Chondrocyte (in vitro differentiated cells): ENCODE measurements around the gene RUNX3. TPM values are rescaled to one million over a fixed set of nuclear protein-coding genes. Genes with fewer than 3 reads are reported as not detected.

Source experiments
- DNase-seq: peaks from one replicate; pipeline ENCODE4 v3.0.0; 2021; ENCODE audit warnings: mixed read lengths, low spot score
- H3K27ac Mint-ChIP-seq: one replicate; pipeline ENCODE4 v1.8.0; 2021; ENCODE audit warnings: mild to moderate bottlenecking, moderate library complexity, mixed read lengths; ENCODE audit not compliant: unreplicated experiment
- H3K27me3 Mint-ChIP-seq: 2 replicates; pipeline ENCODE4 v1.8.0; 2021; ENCODE audit warnings: low read depth, mixed read lengths
- H3K36me3 Mint-ChIP-seq: 2 replicates; pipeline ENCODE4 v1.8.0; 2021; ENCODE audit warnings: low read depth, mixed read lengths
- H3K4me1 Mint-ChIP-seq: 2 replicates; pipeline ENCODE4 v1.8.0; 2021; ENCODE audit warnings: low read depth, mild to moderate bottlenecking, mixed read lengths
- H3K4me3 Mint-ChIP-seq: one replicate; pipeline ENCODE4 v1.8.0; 2021; ENCODE audit warnings: mild to moderate bottlenecking, moderate library complexity, mixed read lengths; ENCODE audit not compliant: unreplicated experiment
- H3K9me3 Mint-ChIP-seq: 2 replicates; pipeline ENCODE4 v1.8.0; 2021; ENCODE audit warnings: low read depth, mixed read lengths
- total RNA-seq: library from RNA; stranded (reverse); gene quantifications from 3 replicates; pipeline ENCODE4 v1.2.1, GENCODE V29; 2021
- TF ChIP-seq, protein P1 (sequence below): fragments of 200-600 bp; sonication (generic); IDR thresholded peaks from 2 replicates; pipeline ENCODE4 v1.5.0; 2021; ENCODE audit warnings: antibody characterized with exemption, mild to moderate bottlenecking, moderate library complexity

The RUNX3 gene
- total RNA-seq, 1 donor from 2014 or later: 1.8 TPM

DNA sequence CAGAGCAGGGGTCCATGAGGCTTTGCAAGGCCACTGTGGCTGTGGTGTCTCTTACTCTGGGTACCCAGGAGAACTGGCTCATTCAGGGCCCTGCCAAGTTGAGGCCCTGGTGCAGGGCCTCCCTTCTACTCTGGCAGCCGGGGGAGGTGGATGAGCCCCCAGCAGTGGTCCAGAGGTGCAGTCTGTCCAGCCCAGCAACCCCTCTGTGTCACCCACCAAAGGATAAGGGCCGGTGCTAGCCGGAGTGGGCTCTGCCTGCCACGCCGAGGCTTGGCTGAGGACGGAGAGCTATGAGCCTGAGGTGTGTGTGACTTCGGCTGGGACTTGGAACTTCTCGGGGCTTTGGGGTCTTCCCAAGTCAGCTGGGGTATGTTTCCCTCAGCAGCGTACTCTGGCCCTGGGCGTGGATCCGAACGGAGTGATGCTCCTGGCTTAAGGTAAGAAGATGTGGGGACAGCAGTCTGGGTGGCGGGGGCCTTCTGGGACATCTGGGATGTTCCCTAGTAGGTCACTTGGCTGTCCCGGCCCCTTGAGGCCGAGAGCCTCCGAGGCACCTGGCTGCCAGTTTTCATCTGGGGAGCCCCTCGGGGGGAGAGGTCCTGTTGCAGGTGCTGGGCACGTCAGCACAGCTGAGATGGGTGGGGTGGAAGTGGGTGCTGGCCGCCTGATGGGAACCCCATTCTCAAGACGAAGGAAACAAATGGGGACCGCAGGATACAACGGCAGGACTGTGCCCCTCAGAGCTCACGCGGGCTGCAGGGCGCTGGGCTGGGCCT lies 25.9 kb downstream of the RUNX3 start:
- Mint-ChIP-seq H3K9me3 (peaks cover 3% of the 10 kb centered on the region), H3K27me3 (peaks cover 12% of the 10 kb centered on the region), H3K36me3 (no peaks in the 10 kb centered on the region), H3K27ac (no peak overlapping the region), H3K4me3 (no peak overlapping the region), H3K4me1 (no peaks in the 10 kb centered on the region)
- peak; percentile 79 for DNase-seq
- TF ChIP-seq, protein P1, sequence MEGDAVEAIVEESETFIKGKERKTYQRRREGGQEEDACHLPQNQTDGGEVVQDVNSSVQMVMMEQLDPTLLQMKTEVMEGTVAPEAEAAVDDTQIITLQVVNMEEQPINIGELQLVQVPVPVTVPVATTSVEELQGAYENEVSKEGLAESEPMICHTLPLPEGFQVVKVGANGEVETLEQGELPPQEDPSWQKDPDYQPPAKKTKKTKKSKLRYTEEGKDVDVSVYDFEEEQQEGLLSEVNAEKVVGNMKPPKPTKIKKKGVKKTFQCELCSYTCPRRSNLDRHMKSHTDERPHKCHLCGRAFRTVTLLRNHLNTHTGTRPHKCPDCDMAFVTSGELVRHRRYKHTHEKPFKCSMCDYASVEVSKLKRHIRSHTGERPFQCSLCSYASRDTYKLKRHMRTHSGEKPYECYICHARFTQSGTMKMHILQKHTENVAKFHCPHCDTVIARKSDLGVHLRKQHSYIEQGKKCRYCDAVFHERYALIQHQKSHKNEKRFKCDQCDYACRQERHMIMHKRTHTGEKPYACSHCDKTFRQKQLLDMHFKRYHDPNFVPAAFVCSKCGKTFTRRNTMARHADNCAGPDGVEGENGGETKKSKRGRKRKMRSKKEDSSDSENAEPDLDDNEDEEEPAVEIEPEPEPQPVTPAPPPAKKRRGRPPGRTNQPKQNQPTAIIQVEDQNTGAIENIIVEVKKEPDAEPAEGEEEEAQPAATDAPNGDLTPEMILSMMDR: no peak

- Mint-ChIP-seq H3K27me3 (peaks cover 12% of the 10 kb centered on the region), H3K4me3 (no peak overlapping the region), H3K36me3 (no peaks in the 10 kb centered on the region), H3K9me3 (peaks cover 3% of the 10 kb centered on the region), H3K4me1 (no peaks in the 10 kb centered on the region), H3K27ac (no peak overlapping the region)
- DNase-seq: peak; percentile 18
- TF ChIP-seq, protein P1: no peak
Measured at GRCh38 chr1:24903560-24903954, 26.5 kb downstream of the RUNX3 start.

DNA sequence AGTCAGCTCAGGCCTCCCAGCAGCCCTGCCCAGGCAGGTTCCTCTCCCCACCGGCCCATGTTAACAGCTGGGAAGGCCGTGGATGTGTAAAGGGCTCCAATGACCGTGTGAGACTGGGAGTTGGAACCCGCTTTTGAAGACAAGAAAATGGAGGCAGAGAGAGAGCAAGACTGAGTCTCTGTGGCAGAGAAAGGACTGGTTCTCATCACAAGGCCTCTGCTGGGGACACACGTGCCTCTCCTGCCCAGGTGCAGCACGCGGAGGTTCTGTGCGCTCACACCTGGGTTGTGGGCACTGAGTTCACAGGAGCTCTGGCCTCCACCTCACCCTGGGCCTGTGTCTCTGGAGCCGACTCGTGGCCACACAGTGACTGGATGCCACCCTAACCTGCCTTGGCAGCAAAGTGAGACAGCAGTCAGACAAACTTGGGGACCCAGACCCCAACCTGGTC lies 27.0 kb downstream of the RUNX3 start:
- Mint-ChIP-seq H3K36me3 (no peaks in the 10 kb centered on the region), H3K27me3 (peaks cover 12% of the 10 kb centered on the region), H3K9me3 (peaks cover 2% of the 10 kb centered on the region), H3K27ac (no peak overlapping the region), H3K4me3 (no peak overlapping the region), H3K4me1 (no peaks in the 10 kb centered on the region)
- TF ChIP-seq, protein P1: no peak
- DNase-seq: peak; percentile 69

DNA sequence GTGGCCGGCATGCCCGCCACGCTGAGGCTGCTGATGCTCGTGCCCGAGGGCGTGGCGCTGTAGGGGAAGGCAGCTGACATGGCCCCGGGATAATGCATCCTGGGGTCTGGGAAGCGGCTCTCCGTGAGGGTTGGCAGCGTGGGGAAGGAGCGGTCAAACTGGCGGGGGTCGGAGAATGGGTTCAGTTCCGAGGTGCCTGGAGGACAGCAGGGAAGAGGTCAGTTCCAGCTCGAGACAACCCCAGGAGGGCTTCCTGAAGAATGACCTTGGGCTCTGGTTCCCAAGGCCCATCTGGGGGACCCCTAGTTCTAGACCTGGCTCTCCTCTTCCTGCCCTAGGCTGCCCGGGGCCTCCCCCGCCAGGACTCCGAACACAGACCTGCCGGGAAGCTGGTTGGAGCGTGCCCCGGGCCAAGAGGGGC lies 27.6 kb downstream of the RUNX3 start:
- no peak overlapping the region for H3K27ac Mint-ChIP-seq
- H3K4me3 Mint-ChIP-seq: no peak overlapping the region
- H3K27me3 Mint-ChIP-seq: peaks cover 12% of the 10 kb centered on the region
- no peaks in the 10 kb centered on the region for H3K9me3 Mint-ChIP-seq
- no peaks in the 10 kb centered on the region for H3K36me3 Mint-ChIP-seq
- no peak for DNase-seq
- TF ChIP-seq, protein P1: no peak
- no peaks in the 10 kb centered on the region for H3K4me1 Mint-ChIP-seq

DNA sequence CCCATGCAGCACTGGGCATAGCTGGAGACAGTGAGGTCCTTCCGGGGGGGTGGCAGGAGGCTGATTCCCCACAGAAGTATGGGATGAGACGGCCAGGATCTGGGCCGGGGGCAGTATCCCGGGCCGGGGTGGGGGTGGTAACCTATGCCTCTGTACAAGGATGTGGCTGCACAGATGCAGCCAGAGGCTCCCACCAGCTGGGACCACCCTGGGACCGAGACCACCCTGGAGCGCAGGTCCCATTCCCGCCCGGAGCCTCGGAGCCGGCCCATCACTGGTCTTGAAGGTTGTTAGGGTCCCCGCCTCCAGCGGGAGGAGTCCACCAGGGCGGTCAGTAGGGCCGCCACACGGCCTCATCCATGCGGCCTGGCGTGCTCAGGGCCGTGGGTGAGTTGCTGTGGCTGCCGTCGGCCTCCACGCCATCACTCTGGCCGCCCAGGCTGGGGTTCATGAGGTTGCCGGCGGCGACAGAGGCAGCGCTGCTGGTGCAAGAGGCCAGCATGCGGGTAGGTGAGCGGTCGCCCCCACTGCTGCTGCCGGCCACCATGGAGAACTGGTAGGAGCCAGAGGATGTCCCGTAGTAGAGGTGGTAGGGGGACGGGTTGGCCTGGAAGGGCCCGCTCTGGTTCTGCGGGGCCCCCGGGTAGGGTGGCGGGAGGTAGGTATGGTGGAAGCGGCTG lies 28.1 kb downstream of the RUNX3 start:
- Mint-ChIP-seq H3K9me3 (no peaks in the 10 kb centered on the region), H3K4me1 (no peaks in the 10 kb centered on the region), H3K4me3 (no peak overlapping the region), H3K27ac (no peak overlapping the region), H3K27me3 (peaks cover 12% of the 10 kb centered on the region), H3K36me3 (no peaks in the 10 kb centered on the region)
- TF ChIP-seq, protein P1: no peak
- no peak for DNase-seq
